Colon (tissue), 2 donors: ENCODE results near the gene KLHL34.
A peak's percentile ranks its signal among the peaks of the same experiment; 100 is the strongest.

Experiments used
- FAIRE-seq: peaks from 2 replicates; lab custom pipeline; 2012; peaks lifted over from hg19 to GRCh38; lab: Jason Lieb, UNC
- donor health status: control.
- donor health status: control.

The KLHL34 gene

DNA sequence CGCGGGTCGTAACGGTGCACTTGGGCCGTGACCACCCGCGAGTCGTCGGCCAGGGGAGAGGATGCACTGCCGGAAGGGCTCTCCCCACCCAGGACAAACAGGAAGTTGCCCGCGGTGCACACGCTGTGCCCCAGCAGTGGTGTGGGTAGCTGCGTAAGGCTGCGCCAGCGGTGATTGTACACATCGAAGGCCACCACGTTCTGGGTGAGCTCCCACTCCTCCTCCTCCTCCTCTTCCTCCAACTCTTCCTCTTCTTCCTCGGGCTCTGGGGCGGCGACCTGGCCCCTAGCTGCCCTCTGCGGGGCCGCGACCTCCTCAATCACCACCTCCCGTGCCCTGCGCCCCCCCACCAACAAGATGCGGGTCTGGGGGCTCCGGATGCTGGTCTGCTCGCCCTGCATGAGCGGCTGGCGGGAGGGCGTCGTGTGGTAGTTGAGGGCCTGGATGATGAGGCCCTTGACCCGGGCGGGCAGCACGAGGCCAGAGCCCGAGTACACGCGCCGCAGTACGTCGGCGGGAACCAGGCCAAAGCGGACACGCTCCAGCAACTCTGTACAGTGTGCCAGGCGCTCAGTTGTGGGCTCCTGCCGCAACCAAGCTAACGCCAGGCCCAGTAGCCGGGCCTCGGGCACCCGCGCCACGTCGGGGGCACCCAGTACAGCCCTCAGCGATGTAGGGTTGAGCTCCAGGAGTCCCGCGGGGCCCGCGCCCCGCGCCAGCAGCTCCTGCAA is 1.4 kb downstream of the KLHL34 start:
- no peak for FAIRE-seq

DNA sequence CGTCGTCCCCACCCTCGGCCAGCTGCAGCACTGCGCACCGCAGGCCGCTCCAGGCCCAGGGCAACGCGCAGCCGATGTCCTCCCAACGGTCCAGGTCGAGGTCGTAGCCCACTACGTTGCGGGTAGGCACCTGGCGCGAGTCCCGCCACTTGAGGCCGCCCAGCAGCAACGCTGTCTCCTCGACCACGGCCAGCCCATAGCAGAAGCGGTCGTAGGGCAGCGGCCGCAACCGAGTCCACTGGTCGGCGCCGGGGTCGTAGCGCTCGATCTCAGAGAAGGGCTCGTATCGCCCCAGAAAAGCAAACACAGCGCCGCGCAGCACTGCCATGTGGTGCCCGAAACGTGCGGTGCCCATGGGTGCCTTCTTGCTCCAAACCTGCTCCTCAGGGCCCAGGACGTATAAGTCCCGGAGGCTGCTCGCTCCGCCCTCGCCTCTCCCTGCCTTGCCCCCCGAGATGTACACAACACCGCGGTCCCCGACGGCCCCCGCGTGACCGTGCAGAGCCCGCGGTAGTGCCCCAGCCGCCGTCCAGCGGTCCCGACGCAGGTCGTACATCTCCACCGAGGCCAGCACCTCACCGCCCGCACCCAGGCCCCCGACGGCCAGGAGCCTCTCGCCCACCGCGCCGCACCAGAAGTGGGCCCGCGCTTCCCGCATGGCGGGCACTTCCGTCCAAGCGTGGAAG is 2.1 kb downstream of the KLHL34 start:
- FAIRE-seq, result no peak

DNA sequence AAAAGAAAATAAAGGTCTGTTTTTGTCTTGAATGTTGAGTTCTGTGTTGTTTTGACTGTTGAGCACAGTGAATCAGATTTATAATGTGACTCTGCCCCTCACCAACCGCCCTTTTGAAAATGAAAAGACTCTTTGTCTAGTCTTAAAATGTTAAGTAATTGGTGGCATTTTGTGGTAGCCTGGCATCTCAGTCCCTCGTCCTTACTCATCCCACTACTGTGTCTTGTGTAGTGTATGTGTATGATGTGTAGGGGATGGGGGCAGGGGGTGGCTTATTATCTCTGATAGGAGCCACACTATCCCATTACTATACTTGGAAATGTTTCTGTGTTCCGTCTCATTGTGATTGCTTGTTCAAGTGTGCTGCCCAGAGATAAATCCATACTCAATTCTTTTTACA is 12.2 kb downstream of the KLHL34 start:
- no peak for FAIRE-seq

- FAIRE-seq, result no peak
Observed at GRCh38 chrX:21645431-21645830, 12.7 kb downstream of the KLHL34 start.

- no peak for FAIRE-seq
Observed at GRCh38 chrX:21639775-21640174, 18.4 kb downstream of the KLHL34 start.

GRCh38 chrX:21638311-21638710 is 19.8 kb downstream of the KLHL34 start:
- no peak for FAIRE-seq

DNA sequence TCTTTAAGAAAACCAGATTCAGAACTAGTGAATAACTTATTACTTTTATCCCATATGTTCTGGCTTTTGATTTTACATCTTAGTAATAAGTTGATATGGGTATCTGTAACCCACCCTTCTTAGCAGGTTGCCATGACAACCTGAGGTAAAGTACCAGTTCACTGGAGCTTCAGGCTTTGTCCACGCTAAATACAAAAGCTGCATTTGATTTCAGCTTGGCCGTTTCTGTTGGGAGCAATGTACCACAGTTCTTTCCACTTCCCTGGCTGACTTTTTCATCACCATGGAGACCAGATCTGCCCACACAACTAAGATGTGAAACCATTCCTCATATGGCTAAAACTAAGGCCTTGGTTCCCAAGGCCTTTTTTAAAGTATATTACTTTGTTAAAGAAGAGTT is 26.1 kb downstream of the KLHL34 start:
- no peak for FAIRE-seq

- peak; percentile 83 for FAIRE-seq
Observed at GRCh38 chrX:21623778-21624501, 34.2 kb downstream of the KLHL34 start.

DNA sequence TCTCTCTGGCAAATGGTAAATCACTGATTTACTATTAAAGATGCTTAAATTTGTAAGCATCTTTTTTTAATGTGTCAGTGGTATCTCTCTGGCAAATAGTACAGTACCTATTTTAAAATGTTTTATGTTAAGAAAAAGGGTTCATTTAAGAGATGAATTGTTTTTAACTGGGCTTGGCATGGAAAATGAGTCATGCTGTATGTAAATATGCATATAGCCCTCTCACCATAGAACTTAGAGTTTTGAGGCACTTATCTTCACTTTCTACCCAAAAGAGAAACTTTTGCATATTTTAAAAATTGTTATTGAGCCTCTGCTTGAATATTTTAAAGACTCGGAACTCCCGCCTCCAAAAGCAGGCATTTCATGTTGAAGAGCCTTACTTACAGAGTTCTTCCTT is 37.9 kb downstream of the KLHL34 start:
- FAIRE-seq, result no peak

- no peak for FAIRE-seq
Observed at GRCh38 chrX:21616386-21616785, 41.7 kb downstream of the KLHL34 start.

- FAIRE-seq, result no peak
Observed at GRCh38 chrX:21612154-21612553, 46.0 kb downstream of the KLHL34 start.

DNA sequence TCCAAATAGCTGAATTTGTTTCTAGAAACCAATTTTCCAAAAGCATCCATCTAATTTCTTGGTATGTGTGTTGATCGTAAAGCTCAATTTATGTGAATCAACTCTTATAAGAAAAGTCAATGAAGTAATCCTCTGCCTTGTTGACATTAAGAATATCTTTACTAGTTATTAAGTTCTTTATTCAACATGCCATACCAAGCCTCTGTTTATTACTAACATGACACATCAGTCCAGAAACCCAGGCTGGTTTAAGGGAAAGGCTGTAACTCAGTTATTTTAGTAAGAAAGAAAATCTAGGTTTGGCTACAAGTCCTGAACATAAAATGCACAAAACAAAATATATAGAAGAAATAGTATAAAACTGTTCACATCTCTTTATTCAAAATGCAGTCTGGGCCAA is 48.0 kb downstream of the KLHL34 start:
- FAIRE-seq, result no peak

DNA sequence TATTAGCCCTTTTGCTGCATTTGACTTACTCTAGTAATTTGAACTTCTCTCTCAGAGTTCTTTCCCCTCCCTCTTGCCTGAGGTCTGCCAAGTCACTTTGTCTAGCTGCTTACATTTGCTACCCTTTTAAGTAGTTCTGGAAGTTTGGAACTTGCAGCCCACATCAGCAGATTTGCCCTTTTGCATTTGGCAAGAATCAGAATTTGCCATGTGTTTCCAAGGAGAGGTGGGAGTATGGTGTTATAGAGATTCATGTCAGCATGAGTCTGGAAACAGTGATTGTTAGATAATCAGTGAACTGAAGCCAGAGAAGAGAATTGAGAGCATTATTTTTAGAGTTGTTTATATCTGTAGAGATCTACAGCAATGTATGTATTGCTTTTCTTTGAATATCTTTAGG is 52.1 kb downstream of the KLHL34 start:
- FAIRE-seq, result no peak
